Activated CD4-positive, alpha-beta memory T cell treated with anti-CD3 and anti-CD28 coated beads for 36 hours (primary cell): ENCODE results near the gene KHDC4. TPM values are rescaled to one million over a fixed set of nuclear protein-coding genes. Genes with fewer than 3 reads are reported as not detected.

Source experiments
- CTCF ChIA-PET: fragments of 350-600 bp; sonication (Branson Sonifier 250); formaldehyde crosslinking; loops from one replicate; lab custom pipeline; 2021; ENCODE audit warnings: antibody characterized with exemption, inconsistent platforms; lab: Charles Lee
- POLR2A ChIA-PET: fragments of 350-600 bp; sonication (Branson Sonifier 250); formaldehyde crosslinking; loops from one replicate; lab custom pipeline; 2021; ENCODE audit warnings: antibody characterized with exemption; lab: Charles Lee
- DNase-seq: peaks from one replicate; pipeline ENCODE4 v3.0.0-alpha.2; 2020
- H3K27ac Mint-ChIP-seq: one replicate; pipeline ENCODE4 v1.8.0; 2021; ENCODE audit warnings: mixed read lengths
- H3K27me3 Mint-ChIP-seq: one replicate; pipeline ENCODE4 v1.8.0; 2021; ENCODE audit warnings: mixed read lengths
- H3K36me3 Mint-ChIP-seq: one replicate; pipeline ENCODE4 v1.8.0; 2021; ENCODE audit warnings: mixed read lengths
- H3K4me1 Mint-ChIP-seq: one replicate; pipeline ENCODE4 v1.8.0; 2021; ENCODE audit warnings: low read depth, mixed read lengths
- H3K4me3 Mint-ChIP-seq: one replicate; pipeline ENCODE4 v1.8.0; 2021; ENCODE audit warnings: mild to moderate bottlenecking, mixed read lengths
- H3K9me3 Mint-ChIP-seq: one replicate; pipeline ENCODE4 v1.8.0; 2021; ENCODE audit warnings: mixed read lengths
- intact Hi-C: fragments of 100-400 bp; cut with micrococcal nuclease; formaldehyde crosslinking; loops from one replicate; pipeline ENCODE4 v1.15.1; 2023
- total RNA-seq, 2 experiments: library from RNA; stranded (reverse); gene quantifications; one replicate each; pipeline ENCODE4 v1.2.3, GENCODE V29; 2021

Gene KHDC4
- total RNA-seq, 2 experiments from 2014 or later, result 66.1 to 70.2 TPM

DNA sequence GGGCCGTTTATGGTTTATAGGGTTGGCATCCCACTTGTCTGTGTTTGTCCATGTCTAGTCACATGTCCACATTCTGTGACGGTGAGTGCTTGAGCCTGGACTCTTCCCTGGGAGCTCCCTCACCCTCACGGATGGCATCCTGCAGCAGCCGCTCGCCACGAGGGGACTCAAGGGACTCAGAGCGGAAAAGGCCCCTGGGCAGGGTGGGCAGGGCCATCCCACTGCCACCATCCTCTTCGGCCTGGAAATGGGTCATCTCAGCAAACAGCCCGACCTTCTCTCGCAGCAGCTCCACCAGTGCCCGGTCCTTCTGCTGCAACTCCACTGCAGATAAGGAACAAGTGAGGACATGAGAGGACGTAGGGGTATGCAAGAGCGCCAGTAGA, 18.3 kb upstream of the KHDC4 start:
- H3K27ac Mint-ChIP-seq, result peak overlapping the region; percentile 38
- POLR2A ChIA-PET, result no interaction called here
- no peak overlapping the region for H3K4me3 Mint-ChIP-seq

DNA sequence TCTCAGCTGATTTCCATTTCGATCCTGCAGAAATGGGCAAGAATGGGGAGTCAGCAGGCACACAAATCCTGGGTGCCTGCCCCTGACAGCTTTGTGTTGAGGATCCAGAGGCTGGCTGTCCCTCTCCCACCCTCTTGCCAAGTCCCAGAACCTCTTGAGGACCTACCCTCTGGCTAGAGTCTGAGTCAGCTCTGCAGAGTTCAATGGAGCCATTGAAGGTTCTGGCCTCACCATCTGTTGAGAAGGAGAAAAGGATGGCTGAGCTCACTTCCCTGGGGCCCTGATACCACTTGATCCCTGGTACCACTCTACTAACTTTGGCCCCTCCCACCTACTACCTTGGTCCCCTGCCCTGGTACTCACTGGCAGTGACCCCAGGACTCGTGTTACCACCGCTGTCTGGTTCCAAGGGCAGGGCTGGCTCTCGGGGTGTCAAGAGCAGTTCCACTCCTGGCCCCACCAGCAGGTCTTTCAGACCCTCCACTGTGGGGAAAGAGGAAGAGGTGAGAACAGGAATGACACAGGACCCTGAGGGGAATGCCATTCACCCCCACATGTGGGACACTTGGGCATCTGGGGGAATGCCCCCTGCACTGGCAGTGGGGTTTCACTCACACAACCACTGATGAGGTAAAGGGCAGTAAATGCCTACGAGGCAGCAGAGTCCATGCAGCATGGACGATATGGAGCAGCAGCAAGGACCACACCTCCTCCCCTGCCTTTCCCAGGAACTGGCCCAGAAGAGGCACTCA, 17.7 kb upstream of the KHDC4 start:
- Mint-ChIP-seq H3K36me3 (peaks cover 50% of the 10 kb centered on the region), H3K27me3 (no peaks in the 10 kb centered on the region), H3K4me3 (no peak overlapping the region), H3K4me1 (peaks cover 12% of the 10 kb centered on the region), H3K9me3 (no peaks in the 10 kb centered on the region), H3K27ac (peak overlapping the region; percentile 45)
- ChIA-PET CTCF (interaction anchor here (2.7 kb wide), 1 partner anchor 14 kb away, joined by 8 read pairs; no protein-coding TSS in a partner anchor), POLR2A (interaction anchor here (0.5 kb wide), 1 partner anchor 17 kb away, joined by 3 read pairs; no protein-coding TSS in a partner anchor)
- no peak for DNase-seq
- intact Hi-C loops, result no loop called here

More for the DNA sequence above, 18.3 kb upstream of the KHDC4 start:
- CTCF ChIA-PET, result interaction anchor here (2.7 kb wide), 1 partner anchor 14 kb away, joined by 8 read pairs; no protein-coding TSS in a partner anchor
- Mint-ChIP-seq H3K36me3 (peaks cover 51% of the 10 kb centered on the region), H3K4me1 (peaks cover 7% of the 10 kb centered on the region), H3K27me3 (no peaks in the 10 kb centered on the region), H3K9me3 (no peaks in the 10 kb centered on the region)
- intact Hi-C loops, result no loop called here
- DNase-seq, result no peak

DNA sequence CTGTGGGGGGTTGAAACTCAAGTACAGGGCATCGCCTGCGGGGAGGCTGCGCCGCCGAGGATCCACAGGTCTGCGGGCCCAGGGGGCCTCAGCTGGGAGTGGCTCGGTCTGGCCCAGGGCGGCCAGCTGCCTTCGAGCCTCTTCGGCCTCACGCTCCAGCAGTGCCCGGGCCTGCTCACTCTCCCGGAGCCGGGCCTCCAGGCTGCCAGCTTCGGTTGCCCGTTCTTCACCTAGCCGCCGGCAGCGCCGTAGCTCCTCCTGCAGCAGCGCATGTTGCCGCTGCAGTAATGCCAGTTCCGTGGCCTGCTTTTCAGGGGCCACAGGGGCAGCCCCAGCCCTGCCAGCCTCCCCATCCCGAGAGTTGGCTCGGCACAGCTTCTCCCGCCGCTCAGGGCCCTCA, 16.6 kb upstream of the KHDC4 start:
- ChIA-PET CTCF (interaction anchor here (2.7 kb wide), 1 partner anchor 13 kb away, joined by 8 read pairs; no protein-coding TSS in a partner anchor), POLR2A (no interaction called here)
- DNase-seq, result no peak
- Mint-ChIP-seq H3K27ac (no peak overlapping the region), H3K9me3 (no peaks in the 10 kb centered on the region), H3K4me1 (peaks cover 23% of the 10 kb centered on the region), H3K4me3 (no peak overlapping the region), H3K27me3 (no peaks in the 10 kb centered on the region), H3K36me3 (peaks cover 60% of the 10 kb centered on the region)
- intact Hi-C loops, result no loop called here

DNA sequence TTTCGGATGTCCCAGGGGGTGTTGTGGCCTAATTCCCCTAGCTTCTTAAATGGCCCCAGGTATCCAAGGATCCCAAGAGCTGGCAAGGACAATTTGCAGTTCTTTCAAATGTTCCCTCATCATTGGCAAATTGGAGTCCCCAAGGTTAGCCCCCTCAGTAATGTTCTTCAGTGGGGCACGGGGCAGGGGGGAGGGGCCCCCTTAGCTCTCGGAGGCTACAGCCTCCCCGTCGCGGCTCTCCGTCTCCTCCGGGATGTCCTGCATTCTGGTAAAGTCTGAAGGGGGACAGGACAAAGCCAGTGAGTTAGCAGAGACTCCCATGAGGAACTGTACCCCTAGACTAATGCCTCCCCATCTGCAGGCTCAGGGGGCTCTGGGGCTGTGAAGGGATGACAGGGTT, 13.5 kb upstream of the KHDC4 start:
- H3K27ac Mint-ChIP-seq, result peak overlapping the region; percentile 98
- intact Hi-C loops, result loop anchor here (2.0 to 10.0 kb wide), 3 partner anchors 41 to 277 kb away; partner anchors contain the start of gene SSR2
- ChIA-PET CTCF (interaction anchor here (0.6 to 2.9 kb wide), 5 partner anchors 9 to 42 kb away, joined by 3 to 15 read pairs (median 3); no protein-coding TSS in a partner anchor), POLR2A (no interaction called here)
- H3K36me3 Mint-ChIP-seq, result peaks cover 42% of the 10 kb centered on the region
- peaks cover 41% of the 10 kb centered on the region for H3K4me1 Mint-ChIP-seq
- H3K9me3 Mint-ChIP-seq, result no peaks in the 10 kb centered on the region
- H3K27me3 Mint-ChIP-seq, result no peaks in the 10 kb centered on the region
- H3K4me3 Mint-ChIP-seq, result no peak overlapping the region
- no peak for DNase-seq

DNA sequence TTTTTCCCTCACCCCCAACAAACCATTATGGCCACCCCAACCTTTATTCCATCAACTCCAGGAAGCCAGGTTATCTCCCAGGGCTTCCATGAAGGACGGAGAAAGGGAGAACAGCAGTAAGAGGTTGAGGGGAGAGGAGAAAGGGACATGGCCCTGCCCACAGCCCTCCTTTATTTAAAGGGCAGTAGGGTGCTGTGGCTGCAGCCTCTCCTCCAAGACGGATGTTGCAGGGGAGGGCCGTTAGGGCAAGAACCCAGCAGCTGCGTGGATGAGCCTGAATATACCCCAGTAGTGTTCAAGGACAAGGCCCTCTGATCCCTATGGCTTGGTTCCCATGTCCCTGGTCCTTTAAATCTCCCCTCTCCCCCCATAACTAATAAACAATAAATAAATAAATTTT, 13.1 kb upstream of the KHDC4 start:
- ChIA-PET CTCF (interaction anchor here (0.6 to 2.9 kb wide), 4 partner anchors 9 to 43 kb away, joined by 3 to 15 read pairs (median 6); no protein-coding TSS in a partner anchor), POLR2A (no interaction called here)
- Mint-ChIP-seq H3K27me3 (no peaks in the 10 kb centered on the region), H3K4me1 (peaks cover 45% of the 10 kb centered on the region), H3K36me3 (peaks cover 38% of the 10 kb centered on the region), H3K4me3 (peak overlapping the region; percentile 65), H3K9me3 (no peaks in the 10 kb centered on the region), H3K27ac (peak overlapping the region; percentile 98)
- intact Hi-C loops, result loop anchor here (2.0 to 10.0 kb wide), 3 partner anchors 42 to 278 kb away; partner anchors contain the start of gene SSR2
- no peak for DNase-seq

GRCh38 chr1:155946633-155947219, 12.5 kb upstream of the KHDC4 start:
- H3K27me3 Mint-ChIP-seq, result no peaks in the 10 kb centered on the region
- POLR2A ChIA-PET, result interaction anchor here (0.8 to 3.7 kb wide), 4 partner anchors 12 to 35 kb away, joined by 3 to 44 read pairs (median 10); partner anchors contain the start of genes ARHGEF2 and KHDC4
- no peak for DNase-seq
- H3K4me3 Mint-ChIP-seq, result peak overlapping the region; percentile 65
- CTCF ChIA-PET, result interaction anchor here (0.8 to 2.6 kb wide), 9 partner anchors 9 to 150 kb away, joined by 3 to 16 read pairs (median 5); partner anchors contain the start of genes ARHGEF2 and KHDC4
- H3K36me3 Mint-ChIP-seq, result peaks cover 32% of the 10 kb centered on the region
- peak overlapping the region; percentile 98 for H3K27ac Mint-ChIP-seq
- H3K9me3 Mint-ChIP-seq, result no peaks in the 10 kb centered on the region
- H3K4me1 Mint-ChIP-seq, result peaks cover 50% of the 10 kb centered on the region
- intact Hi-C loops, result loop anchor here (1.0 to 10.0 kb wide), 6 partner anchors 8 to 278 kb away; partner anchors contain the start of genes KHDC4 and SSR2

- DNase-seq, result no peak
- POLR2A ChIA-PET, result interaction anchor here (3.7 kb wide), 1 partner anchor 34 kb away, joined by 44 read pairs; the partner anchor contains the start of gene ARHGEF2
- no peak overlapping the region for H3K4me3 Mint-ChIP-seq
- CTCF ChIA-PET, result interaction anchor here (0.6 to 2.6 kb wide), 2 partner anchors 45 to 62 kb away, joined by 3 to 16 read pairs; no protein-coding TSS in a partner anchor
- H3K4me1 Mint-ChIP-seq, result peaks cover 71% of the 10 kb centered on the region
- no peaks in the 10 kb centered on the region for H3K27me3 Mint-ChIP-seq
- peak overlapping the region; percentile 98 for H3K27ac Mint-ChIP-seq
- intact Hi-C loops, result loop anchor here (10.0 kb wide), 1 partner anchor 280 kb away; no protein-coding TSS in a partner anchor
- no peaks in the 10 kb centered on the region for H3K9me3 Mint-ChIP-seq
- peaks cover 19% of the 10 kb centered on the region for H3K36me3 Mint-ChIP-seq
Measured at GRCh38 chr1:155944444-155944799, 10.2 kb upstream of the KHDC4 start.

- Mint-ChIP-seq H3K4me1 (peaks cover 71% of the 10 kb centered on the region), H3K9me3 (no peaks in the 10 kb centered on the region), H3K36me3 (peaks cover 16% of the 10 kb centered on the region), H3K27me3 (no peaks in the 10 kb centered on the region), H3K4me3 (no peak overlapping the region), H3K27ac (peak overlapping the region; percentile 50)
- ChIA-PET CTCF (interaction anchor here (0.6 to 1.4 kb wide), 2 partner anchors 21 to 47 kb away, joined by 3 to 8 read pairs; no protein-coding TSS in a partner anchor), POLR2A (interaction anchor here (0.8 to 1.1 kb wide), 2 partner anchors 8 to 34 kb away, joined by 3 read pairs; partner anchors contain the start of gene KHDC4)
- intact Hi-C loops, result loop anchor here (10.0 kb wide), 1 partner anchor 282 kb away; no protein-coding TSS in a partner anchor
- DNase-seq, result no peak
Measured at GRCh38 chr1:155942578-155943141, 8.4 kb upstream of the KHDC4 start.

- Mint-ChIP-seq H3K4me1 (peaks cover 66% of the 10 kb centered on the region), H3K27me3 (no peaks in the 10 kb centered on the region), H3K36me3 (peaks cover 11% of the 10 kb centered on the region), H3K4me3 (no peak overlapping the region), H3K27ac (peak overlapping the region; percentile 68), H3K9me3 (no peaks in the 10 kb centered on the region)
- ChIA-PET CTCF (interaction anchor here (0.6 kb wide), 1 partner anchor 20 kb away, joined by 3 read pairs; no protein-coding TSS in a partner anchor), POLR2A (interaction anchor here (1.1 kb wide), 1 partner anchor 35 kb away, joined by 3 read pairs; no protein-coding TSS in a partner anchor)
- no peak for DNase-seq
- intact Hi-C loops, result loop anchor here (10.0 kb wide), 1 partner anchor 283 kb away; no protein-coding TSS in a partner anchor
Measured at GRCh38 chr1:155941845-155942531, 7.8 kb upstream of the KHDC4 start.

GRCh38 chr1:155940993-155941844, 7.0 kb upstream of the KHDC4 start, which contains the start of gene RXFP4:
Gene RXFP4, plus strand, starts transcription at chr1:155941638. Its CDS starts 72 bp downstream, at chr1:155941710.
- no peaks in the 10 kb centered on the region for H3K9me3 Mint-ChIP-seq
- peak; percentile 14 for DNase-seq
- CTCF ChIA-PET, result interaction anchor here (1.2 to 5.6 kb wide), 3 partner anchors 36 to 49 kb away, joined by 5 to 92 read pairs (median 29); partner anchors contain the start of gene ARHGEF2
- peaks cover 4% of the 10 kb centered on the region for H3K36me3 Mint-ChIP-seq
- peak within 1 kb of the TSS; percentile 68 for H3K27ac Mint-ChIP-seq
- H3K4me3 Mint-ChIP-seq, result no peak within 1 kb of the TSS
- H3K4me1 Mint-ChIP-seq, result peaks cover 58% of the 10 kb centered on the region
- no peaks in the 10 kb centered on the region for H3K27me3 Mint-ChIP-seq
- POLR2A ChIA-PET, result interaction anchor here (0.5 to 4.1 kb wide), 4 partner anchors 15 to 276 kb away, joined by 3 to 24 read pairs (median 4); partner anchors contain the start of gene ARHGEF2
- intact Hi-C loops, result loop anchor here (10.0 kb wide), 1 partner anchor 284 kb away; no protein-coding TSS in a partner anchor
